Panc1 (cell line): ENCODE data around the gene CNST. TPM values are rescaled to one million over a fixed set of nuclear protein-coding genes. Genes with fewer than 3 reads are reported as not detected.

Experiments used
- ATAC-seq: fragments of 200-7000 bp; cut with Tn5 transposase; 2 replicates; pipeline ENCODE4 v1.9.1; 2020; ENCODE audit warnings: mild to moderate bottlenecking, moderate library complexity
- BruUV-seq: library from RNA; stranded (reverse); fragments of 400-500 nt; replicated peaks from 2 replicates; lab custom pipeline; 2021; lab: Mats Ljungman, UMichigan
- CTCF ChIA-PET: fragments of 300-600 bp; sonication (Branson Sonifier 250); formaldehyde crosslinking; loops from one replicate; lab custom pipeline; 2022; ENCODE audit warnings: antibody characterized with exemption; lab: Charles Lee
- POLR2A ChIA-PET: fragments of 300-600 bp; sonication (Branson Sonifier 250); formaldehyde crosslinking; loops from one replicate; lab custom pipeline; 2022; ENCODE audit warnings: antibody characterized with exemption; lab: Charles Lee
- DNase-seq: peaks from one replicate; pipeline ENCODE4 v3.0.0-alpha.2; 2010; ENCODE audit warnings: low read depth, low spot score
- H3K27ac ChIP-seq: 2 replicates; pipeline ENCODE4 v1.5.1; 2011; ENCODE audit warnings: mild to moderate bottlenecking, low read length, inconsistent platforms
- H3K27me3 ChIP-seq: fragments of 200-500 bp; sonication (Bioruptor generic); 2 replicates; pipeline ENCODE4 v1.6.0; 2014; ENCODE audit warnings: low read length, inconsistent platforms; ENCODE audit not compliant: control insufficient read depth, insufficient read depth
- H3K36me3 ChIP-seq: fragments of 200-500 bp; sonication (Bioruptor generic); 2 replicates; pipeline ENCODE4 v1.5.1; 2014; ENCODE audit warnings: inconsistent platforms, mild to moderate bottlenecking, low read length, moderate library complexity; ENCODE audit not compliant: control insufficient read depth, insufficient read depth
- H3K4me1 ChIP-seq: 2 replicates; pipeline ENCODE4 v1.5.1; 2011; ENCODE audit warnings: inconsistent platforms, mild to moderate bottlenecking, low read length, moderate library complexity; ENCODE audit not compliant: control insufficient read depth, insufficient read depth
- H3K4me3 ChIP-seq, 2 experiments: 2 replicates each; pipeline ENCODE4 v1.5.1; 2011 to 2012; ENCODE audit warnings: low read depth in 2 of 2, low read length in 2 of 2, mild to moderate bottlenecking in 2 of 2, inconsistent platforms in 1 of 2, moderate library complexity in 1 of 2
- H3K9me3 ChIP-seq: fragments of 200-500 bp; sonication (Bioruptor generic); 2 replicates; pipeline ENCODE4 v1.5.1; 2014; ENCODE audit warnings: low read depth, mild to moderate bottlenecking, inconsistent platforms, low read length, moderate library complexity; ENCODE audit not compliant: control insufficient read depth, insufficient read depth
- CTCF ChIP-seq: fragments of 450-650 bp; IDR thresholded peaks from 2 replicates; pipeline ENCODE4 v1.5.1; 2017; ENCODE audit warnings: mild to moderate bottlenecking
- POLR2AphosphoS5 ChIP-seq: IDR thresholded peaks from 2 replicates; pipeline ENCODE4 v1.6.1; 2012; ENCODE audit warnings: mild to moderate bottlenecking, low read depth, low read length, moderate library complexity
- REST ChIP-seq, 2 experiments: IDR thresholded peaks; 2 replicates each; pipeline ENCODE4 v1.6.1; 2011 to 2012; ENCODE audit warnings: low read depth in 2 of 2, control low read depth in 1 of 2, low read length in 1 of 2, mild to moderate bottlenecking in 1 of 2, moderate library complexity in 1 of 2; ENCODE audit not compliant: insufficient read depth in 1 of 2
- SIN3A ChIP-seq: IDR thresholded peaks from 2 replicates; pipeline ENCODE4 v1.6.1; 2012; ENCODE audit warnings: low read depth, mild to moderate bottlenecking, low read length, moderate library complexity, borderline replicate concordance; ENCODE audit not compliant: insufficient read depth
- TCF7L2 ChIP-seq: IDR thresholded peaks from 2 replicates; pipeline ENCODE4 v1.6.1; 2011; ENCODE audit warnings: mild to moderate bottlenecking, low read depth, low read length, inconsistent platforms
- in situ Hi-C: cut with HindIII; loops from 2 replicates; pipeline ENCODE4 v1.10.0; 2016; ENCODE audit warnings: low sequenced_read_pairs, low pct_unique_long_range_greater_than_20kb
- intact Hi-C: fragments of 100-400 bp; cut with micrococcal nuclease; formaldehyde crosslinking; loops from one replicate; pipeline ENCODE4 v1.10.0; 2022; ENCODE audit not compliant: unreplicated experiment
- total RNA-seq: library from RNA; stranded (reverse); gene quantifications from one replicate; pipeline ENCODE4 v1.2.1, GENCODE V29; 2021; ENCODE audit not compliant: unreplicated experiment

Gene CNST
- total RNA-seq, 1 experiment from 2014 or later, result 18.5 TPM

GRCh38 chr1:246537887-246538286 lies 28.4 kb upstream of the CNST start:
- intact Hi-C loops (no loop called here), in situ Hi-C loops (no loop called here)
- Histone ChIP-seq H3K27ac (no peak overlapping the region), H3K36me3 (peaks cover 2% of the 10 kb centered on the region; the same call in 1 of the 2 replicates), H3K9me3 (no peaks in the 10 kb centered on the region), H3K27me3 (no peaks in the 10 kb centered on the region), H3K4me3 (no peak overlapping the region), H3K4me1 (no peaks in the 10 kb centered on the region)
- DNase-seq (no peak), ATAC-seq (no peak)
- BruUV-seq, result no TSS peak
- CTCF ChIA-PET, result no interaction called here
- POLR2A ChIA-PET, result no interaction called here
- TF ChIP-seq REST (IDR thresholded peaks at IDR 0.05; ENCODE audit: insufficient read depth in 1 of 2, low read depth in 2 of 2, low read length in 1 of 2), result no peak
- TF ChIP-seq CTCF, result no peak
- TF ChIP-seq SIN3A, result no peak
- TF ChIP-seq TCF7L2, result no peak
- TF ChIP-seq POLR2AphosphoS5, result no peak

GRCh38 chr1:246540738-246541491 lies 25.3 kb upstream of the CNST start:
- ChIA-PET POLR2A (no interaction called here), CTCF (interaction anchor here (0.7 kb wide), 1 partner anchor 15 kb away, joined by 15 read pairs; no protein-coding TSS in a partner anchor)

More at GRCh38 chr1:246540738-246541491, 25.3 kb upstream of the CNST start:
- Histone ChIP-seq H3K27ac (no peak overlapping the region), H3K36me3 (peaks cover 5% of the 10 kb centered on the region; the same call in 1 of the 2 replicates), H3K4me1 (no peaks in the 10 kb centered on the region), H3K27me3 (no peaks in the 10 kb centered on the region), H3K4me3 (no peak overlapping the region), H3K9me3 (no peaks in the 10 kb centered on the region)
- intact Hi-C loops, result no loop called here
- TF ChIP-seq TCF7L2, result no peak
- no peak for TF ChIP-seq SIN3A
- no peak for TF ChIP-seq REST (IDR thresholded peaks at IDR 0.05; ENCODE audit: insufficient read depth in 1 of 2, low read depth in 2 of 2, low read length in 1 of 2)
- no peak for TF ChIP-seq POLR2AphosphoS5
- no peak for TF ChIP-seq CTCF
- no peak for DNase-seq
- no TSS peak for BruUV-seq
- in situ Hi-C loops, result no loop called here
- no peak for ATAC-seq
